ENCODE measurements around the gene IL17RD. TPM values are rescaled to one million over a fixed set of nuclear protein-coding genes. Genes with fewer than 3 reads are reported as not detected.
A peak's percentile ranks its signal among the peaks of the same experiment; 100 is the strongest.

IL17RD gene
- polyA plus RNA-seq, 1 of the 3 experiments (the other 2 are of a cell fraction): 2.4 TPM

DNA sequence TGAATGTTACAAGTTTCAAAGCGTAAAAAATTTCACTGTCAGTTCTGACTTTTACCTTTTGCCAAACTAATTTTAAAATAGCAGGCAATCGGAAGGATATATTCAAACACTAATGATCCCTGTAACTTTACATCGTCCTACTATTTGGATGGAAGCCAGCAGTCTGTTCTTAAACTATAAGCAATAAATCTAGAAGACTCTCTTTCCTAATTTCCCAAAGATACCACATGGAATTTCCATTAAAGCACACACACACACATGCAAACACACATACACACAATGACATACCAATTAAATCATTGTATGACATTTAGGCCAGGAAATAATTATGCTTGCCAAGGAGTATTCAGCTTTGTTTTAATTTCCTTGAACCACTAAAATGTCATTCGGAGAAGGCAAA, 32.0 kb downstream of the IL17RD start (continued):
- TF ChIP-seq, protein P1, sequence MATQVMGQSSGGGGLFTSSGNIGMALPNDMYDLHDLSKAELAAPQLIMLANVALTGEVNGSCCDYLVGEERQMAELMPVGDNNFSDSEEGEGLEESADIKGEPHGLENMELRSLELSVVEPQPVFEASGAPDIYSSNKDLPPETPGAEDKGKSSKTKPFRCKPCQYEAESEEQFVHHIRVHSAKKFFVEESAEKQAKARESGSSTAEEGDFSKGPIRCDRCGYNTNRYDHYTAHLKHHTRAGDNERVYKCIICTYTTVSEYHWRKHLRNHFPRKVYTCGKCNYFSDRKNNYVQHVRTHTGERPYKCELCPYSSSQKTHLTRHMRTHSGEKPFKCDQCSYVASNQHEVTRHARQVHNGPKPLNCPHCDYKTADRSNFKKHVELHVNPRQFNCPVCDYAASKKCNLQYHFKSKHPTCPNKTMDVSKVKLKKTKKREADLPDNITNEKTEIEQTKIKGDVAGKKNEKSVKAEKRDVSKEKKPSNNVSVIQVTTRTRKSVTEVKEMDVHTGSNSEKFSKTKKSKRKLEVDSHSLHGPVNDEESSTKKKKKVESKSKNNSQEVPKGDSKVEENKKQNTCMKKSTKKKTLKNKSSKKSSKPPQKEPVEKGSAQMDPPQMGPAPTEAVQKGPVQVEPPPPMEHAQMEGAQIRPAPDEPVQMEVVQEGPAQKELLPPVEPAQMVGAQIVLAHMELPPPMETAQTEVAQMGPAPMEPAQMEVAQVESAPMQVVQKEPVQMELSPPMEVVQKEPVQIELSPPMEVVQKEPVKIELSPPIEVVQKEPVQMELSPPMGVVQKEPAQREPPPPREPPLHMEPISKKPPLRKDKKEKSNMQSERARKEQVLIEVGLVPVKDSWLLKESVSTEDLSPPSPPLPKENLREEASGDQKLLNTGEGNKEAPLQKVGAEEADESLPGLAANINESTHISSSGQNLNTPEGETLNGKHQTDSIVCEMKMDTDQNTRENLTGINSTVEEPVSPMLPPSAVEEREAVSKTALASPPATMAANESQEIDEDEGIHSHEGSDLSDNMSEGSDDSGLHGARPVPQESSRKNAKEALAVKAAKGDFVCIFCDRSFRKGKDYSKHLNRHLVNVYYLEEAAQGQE (IDR thresholded peaks at IDR 0.05; ENCODE audit: low read depth, low read length): no peak
- TF ChIP-seq YY1 (IDR thresholded peaks at IDR 0.05; ENCODE audit: low read depth): no peak

DNA sequence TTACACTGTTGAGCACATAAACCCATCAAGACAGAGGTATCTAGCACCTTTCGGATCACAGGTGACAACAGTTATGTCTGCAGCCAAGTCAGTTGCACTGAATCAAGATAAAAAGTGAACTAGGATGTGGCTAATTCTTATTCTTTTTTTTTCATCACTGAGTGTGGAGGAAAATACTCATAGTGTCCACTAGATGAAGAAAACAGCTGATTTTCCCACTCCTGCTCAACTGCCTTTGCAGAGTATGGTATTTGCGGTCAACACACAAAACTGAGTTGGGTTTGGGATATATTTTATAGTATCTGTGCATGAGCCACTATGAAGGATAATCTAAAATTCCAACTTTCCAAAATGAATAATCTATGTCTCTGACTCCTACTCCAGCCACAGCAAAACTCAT, 32.5 kb downstream of the IL17RD start:
- Histone ChIP-seq H3K27me3 (ENCODE audit: insufficient read depth) (no peaks in the 10 kb centered on the region), H4K20me1 (ENCODE audit: insufficient read depth) (no peaks in the 10 kb centered on the region), H3K36me3 (replicated peaks in 1 of 2; ENCODE audit: control insufficient read depth in 1 of 2, insufficient read depth in 2 of 2, low read length in 1 of 2) (no peaks in the 10 kb centered on the region), H3K9ac (no peak overlapping the region), H3K4me2 (no peak overlapping the region), H3K9me3 (no peaks in the 10 kb centered on the region), H3F3A (replicated peaks; ENCODE audit: insufficient read depth) (peaks cover 7% of the 10 kb centered on the region), H3K79me2 (ENCODE audit: insufficient read depth) (no peaks in the 10 kb centered on the region), H3K4me3 (ENCODE audit: low read depth in 2 of 2, low read length in 1 of 2) (no peak overlapping the region), H3K4me1 (ENCODE audit: control insufficient read depth in 1 of 2, insufficient read depth in 2 of 2, low read depth in 1 of 2, low read length in 1 of 2) (peaks cover 4 to 72% of the 10 kb centered on the region in 2 experiments; a peak in 3 of 4 replicates), H3K9me2 (no peaks in the 10 kb centered on the region), H2AFZ (ENCODE audit: low read depth) (no peak overlapping the region), H3K27ac (ENCODE audit: low read depth in 2 of 2, low read length in 1 of 2) (peak overlapping the region in 1 of 2 experiments; percentile 62; a peak in 2 of 4 replicates)
- no peak for DNase-seq
- TF ChIP-seq, protein P2, sequence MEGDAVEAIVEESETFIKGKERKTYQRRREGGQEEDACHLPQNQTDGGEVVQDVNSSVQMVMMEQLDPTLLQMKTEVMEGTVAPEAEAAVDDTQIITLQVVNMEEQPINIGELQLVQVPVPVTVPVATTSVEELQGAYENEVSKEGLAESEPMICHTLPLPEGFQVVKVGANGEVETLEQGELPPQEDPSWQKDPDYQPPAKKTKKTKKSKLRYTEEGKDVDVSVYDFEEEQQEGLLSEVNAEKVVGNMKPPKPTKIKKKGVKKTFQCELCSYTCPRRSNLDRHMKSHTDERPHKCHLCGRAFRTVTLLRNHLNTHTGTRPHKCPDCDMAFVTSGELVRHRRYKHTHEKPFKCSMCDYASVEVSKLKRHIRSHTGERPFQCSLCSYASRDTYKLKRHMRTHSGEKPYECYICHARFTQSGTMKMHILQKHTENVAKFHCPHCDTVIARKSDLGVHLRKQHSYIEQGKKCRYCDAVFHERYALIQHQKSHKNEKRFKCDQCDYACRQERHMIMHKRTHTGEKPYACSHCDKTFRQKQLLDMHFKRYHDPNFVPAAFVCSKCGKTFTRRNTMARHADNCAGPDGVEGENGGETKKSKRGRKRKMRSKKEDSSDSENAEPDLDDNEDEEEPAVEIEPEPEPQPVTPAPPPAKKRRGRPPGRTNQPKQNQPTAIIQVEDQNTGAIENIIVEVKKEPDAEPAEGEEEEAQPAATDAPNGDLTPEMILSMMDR (IDR thresholded peaks at IDR 0.05): peak; percentile 30
- TF ChIP-seq, protein P3, sequence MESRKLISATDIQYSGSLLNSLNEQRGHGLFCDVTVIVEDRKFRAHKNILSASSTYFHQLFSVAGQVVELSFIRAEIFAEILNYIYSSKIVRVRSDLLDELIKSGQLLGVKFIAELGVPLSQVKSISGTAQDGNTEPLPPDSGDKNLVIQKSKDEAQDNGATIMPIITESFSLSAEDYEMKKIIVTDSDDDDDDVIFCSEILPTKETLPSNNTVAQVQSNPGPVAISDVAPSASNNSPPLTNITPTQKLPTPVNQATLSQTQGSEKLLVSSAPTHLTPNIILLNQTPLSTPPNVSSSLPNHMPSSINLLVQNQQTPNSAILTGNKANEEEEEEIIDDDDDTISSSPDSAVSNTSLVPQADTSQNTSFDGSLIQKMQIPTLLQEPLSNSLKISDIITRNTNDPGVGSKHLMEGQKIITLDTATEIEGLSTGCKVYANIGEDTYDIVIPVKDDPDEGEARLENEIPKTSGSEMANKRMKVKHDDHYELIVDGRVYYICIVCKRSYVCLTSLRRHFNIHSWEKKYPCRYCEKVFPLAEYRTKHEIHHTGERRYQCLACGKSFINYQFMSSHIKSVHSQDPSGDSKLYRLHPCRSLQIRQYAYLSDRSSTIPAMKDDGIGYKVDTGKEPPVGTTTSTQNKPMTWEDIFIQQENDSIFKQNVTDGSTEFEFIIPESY (IDR thresholded peaks at IDR 0.05; ENCODE audit: borderline replicate concordance, low read depth): no peak
- 100% methylated on average over 2 of the region's 2 CpGs for WGBS (ENCODE audit: low lambda C conversion rate)
- CTCF ChIA-PET: interaction anchor here (0.7 to 2.7 kb wide), 2 partner anchors 19 to 32 kb away, joined by 3 to 10 read pairs; no protein-coding TSS in a partner anchor
- POLR2A ChIA-PET: no interaction called here

DNA sequence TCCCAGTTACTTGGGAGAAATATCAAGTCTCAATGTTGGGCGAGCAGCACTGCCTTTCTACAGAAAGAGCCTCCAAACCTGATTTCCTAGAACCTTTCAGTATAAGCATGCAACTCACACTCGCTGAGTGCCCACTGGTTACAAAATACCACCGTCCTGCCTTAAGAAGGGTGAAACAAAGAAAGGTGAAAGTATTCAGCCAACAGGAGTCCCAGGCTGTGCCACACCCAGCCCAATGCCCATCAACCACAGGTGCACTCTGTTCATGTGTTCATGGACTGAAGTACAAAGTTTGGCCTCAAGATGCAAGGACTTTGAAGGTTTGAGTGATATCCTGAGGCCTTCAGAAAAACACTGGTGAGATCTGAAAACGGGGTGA, 34.0 kb downstream of the IL17RD start:
- WGBS (ENCODE audit: low lambda C conversion rate): 82% methylated on average over 4 of the region's 4 CpGs
- TF ChIP-seq TAF1 (IDR thresholded peaks at IDR 0.05; ENCODE audit: borderline replicate concordance, low read depth, low read length) (no peak), ELF1 (IDR thresholded peaks at IDR 0.05) (no peak), TEAD4 (IDR thresholded peaks at IDR 0.05; ENCODE audit: borderline replicate concordance, insufficient read depth) (no peak), RFX5 (IDR thresholded peaks at IDR 0.05; ENCODE audit: low read length) (no peak), FOSL2 (IDR thresholded peaks at IDR 0.05; ENCODE audit: borderline replicate concordance, low read depth) (no peak), NFIC (IDR thresholded peaks at IDR 0.05; ENCODE audit: borderline replicate concordance) (no peak), JUND (IDR thresholded peaks at IDR 0.05) (no peak), MXI1 (IDR thresholded peaks at IDR 0.05; ENCODE audit: low read depth, low read length) (no peak), RAD21 (IDR thresholded peaks at IDR 0.05; ENCODE audit: low read length) (no peak), SMC3 (IDR thresholded peaks at IDR 0.05; ENCODE audit: low read depth, low read length) (no peak), GATA2 (CRISPR knock-in tag; IDR thresholded peaks at IDR 0.05) (no peak), TCF12 (IDR thresholded peaks at IDR 0.05) (no peak), NRF1 (IDR thresholded peaks at IDR 0.05; ENCODE audit: low read depth, low read length) (no peak)
- TF ChIP-seq, protein P2 (IDR thresholded peaks at IDR 0.05): no peak

More for the DNA sequence above, 34.0 kb downstream of the IL17RD start:
- Histone ChIP-seq H3K27ac (ENCODE audit: low read depth in 2 of 2, low read length in 1 of 2) (peak overlapping the region in 1 of 2 experiments; percentile 100; a peak in 2 of 4 replicates), H3K4me3 (ENCODE audit: low read depth in 2 of 2, low read length in 1 of 2) (no peak overlapping the region), H3K79me2 (ENCODE audit: insufficient read depth) (no peaks in the 10 kb centered on the region), H3K9me2 (no peaks in the 10 kb centered on the region), H3K4me2 (no peak overlapping the region), H3K9me3 (no peaks in the 10 kb centered on the region), H2AFZ (ENCODE audit: low read depth) (no peak overlapping the region), H3F3A (replicated peaks; ENCODE audit: insufficient read depth) (peaks cover 10% of the 10 kb centered on the region), H3K36me3 (replicated peaks in 1 of 2; ENCODE audit: control insufficient read depth in 1 of 2, insufficient read depth in 2 of 2, low read length in 1 of 2) (no peaks in the 10 kb centered on the region), H3K4me1 (ENCODE audit: control insufficient read depth in 1 of 2, insufficient read depth in 2 of 2, low read depth in 1 of 2, low read length in 1 of 2) (peaks cover 8 to 72% of the 10 kb centered on the region in 2 experiments; a peak in 3 of 4 replicates), H3K27me3 (ENCODE audit: insufficient read depth) (no peaks in the 10 kb centered on the region), H3K9ac (no peak overlapping the region), H4K20me1 (ENCODE audit: insufficient read depth) (no peaks in the 10 kb centered on the region)
- CTCF ChIA-PET: interaction anchor here (1.1 to 2.7 kb wide), 7 partner anchors 10 to 32 kb away, joined by 3 to 11 read pairs (median 4); no protein-coding TSS in a partner anchor
- no peak for DNase-seq
- POLR2A ChIA-PET: interaction anchor here (0.6 to 2.2 kb wide), 9 partner anchors 9 to 96 kb away, joined by 3 to 10 read pairs (median 5); no protein-coding TSS in a partner anchor

Data from SK-N-SH (cell line).